ENCODE measurements around the gene UBQLN1. TPM values are rescaled to one million over a fixed set of nuclear protein-coding genes. Genes with fewer than 3 reads are reported as not detected.

The UBQLN1 gene
- total and polyA plus RNA-seq, 2 donors (not counting 3 experiments of a cell fraction or from before 2014, with no cell fraction given): 66.1 to 110 TPM

DNA sequence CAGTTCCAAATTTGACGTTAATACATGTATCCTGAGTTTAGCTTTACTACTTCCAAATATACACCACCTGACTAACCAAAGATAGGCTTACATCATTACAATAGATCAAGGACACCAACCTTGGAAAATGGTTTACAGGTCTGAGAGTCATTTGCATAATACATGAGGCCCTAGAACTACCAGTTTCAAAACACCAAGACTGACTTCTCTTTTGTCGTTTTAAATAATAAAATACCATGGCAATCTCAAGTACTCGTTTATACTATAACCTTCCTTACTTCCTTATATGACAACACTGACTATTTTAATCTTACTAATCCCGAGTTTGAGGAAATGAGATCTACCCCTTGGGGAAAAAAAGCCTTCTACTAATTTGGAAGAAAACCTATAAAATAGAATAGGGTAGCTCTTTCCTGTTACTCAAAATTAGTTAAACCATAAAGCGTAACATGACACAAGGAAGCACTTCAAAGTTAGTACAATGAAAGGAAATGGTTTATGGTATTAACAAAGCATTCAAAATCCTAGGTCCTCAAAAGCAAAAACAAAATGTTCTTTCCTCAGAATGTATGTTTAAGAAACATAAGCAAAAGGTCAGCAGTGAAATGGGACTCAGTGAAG, 42.1 kb downstream of the UBQLN1 start:
- peak overlapping the region in 1 of 3 experiments; percentile 13 for H3K4me3 ChIP-seq (replicated peaks in 1 of 3; ENCODE audit: insufficient read depth in 1 of 3, low read depth in 1 of 3, low read length in 3 of 3)
- no peaks in the 10 kb centered on the region for H3K9me1 ChIP-seq (replicated peaks; ENCODE audit: control insufficient read depth, extremely low read depth, insufficient read depth, low read length)
- H3K36me3 ChIP-seq (ENCODE audit: control insufficient read depth in 2 of 2, extremely low read depth in 1 of 2, insufficient read depth in 2 of 2, low read length in 2 of 2): peaks cover 6 to 38% of the 10 kb centered on the region in 2 experiments
- peaks cover 31% of the 10 kb centered on the region for H3K4me1 ChIP-seq (ENCODE audit: control insufficient read depth, extremely low read depth, insufficient read depth, low read length)
- H3K9ac ChIP-seq (replicated peaks; ENCODE audit: extremely low read depth, insufficient read depth, low read length): peak overlapping the region; percentile 20
- peak overlapping the region; percentile 77 for H3K4me2 ChIP-seq (ENCODE audit: insufficient read depth, low read length)
- BruUV-seq (replicated peaks): no TSS peak
- peak overlapping the region; percentile 87 for H3K27ac ChIP-seq (ENCODE audit: insufficient read depth, low read depth, low read length)
- H2AFZ ChIP-seq (ENCODE audit: low read depth, low read length): no peak overlapping the region
- CTCF ChIA-PET: interaction anchor here (0.7 to 2.6 kb wide), 11 partner anchors 9 to 467 kb away, joined by 3 to 21 read pairs (median 4); partner anchors contain the start of gene UBQLN1
- intact Hi-C loops (cut with micrococcal nuclease) (loop anchor here (1.0 kb wide), 3 partner anchors 36 to 42 kb away; partner anchors contain the start of genes IDNK and UBQLN1), dilution Hi-C loops (cut with MboI; ENCODE audit: extremely low pct_ligation_motif_present, low sequenced_read_pairs) (no loop called here)
- peaks cover 51% of the 10 kb centered on the region for H3K79me2 ChIP-seq (ENCODE audit: control insufficient read depth, insufficient read depth, low read length)
- peak; percentile 10 for TF ChIP-seq JUN (IDR thresholded peaks at IDR 0.05; ENCODE audit: borderline replicate concordance, insufficient read depth, insufficient read length, low read depth)
- no peak for TF ChIP-seq POLR2A (IDR thresholded peaks at IDR 0.05; ENCODE audit: low read depth, low read length)
- peaks cover 8% of the 10 kb centered on the region for H4K20me1 ChIP-seq (replicated peaks; ENCODE audit: control insufficient read depth, extremely low read depth, insufficient read depth, low read length)
- POLR2A ChIA-PET: interaction anchor here (0.5 to 2.6 kb wide), 5 partner anchors 10 to 51 kb away, joined by 3 to 11 read pairs (median 4); partner anchors contain the start of gene UBQLN1
- no peaks in the 10 kb centered on the region for H3K9me3 ChIP-seq (replicated peaks; ENCODE audit: control insufficient read depth, insufficient read depth, low read length)
- peak; percentile 83 for DNase-seq (ENCODE audit: low read depth, low spot score)
- H3K27me3 ChIP-seq (ENCODE audit: control insufficient read depth in 2 of 2, insufficient read depth in 2 of 2, low read length in 2 of 2): no peaks in the 10 kb centered on the region
- FAIRE-seq: peak; percentile 79

DNA sequence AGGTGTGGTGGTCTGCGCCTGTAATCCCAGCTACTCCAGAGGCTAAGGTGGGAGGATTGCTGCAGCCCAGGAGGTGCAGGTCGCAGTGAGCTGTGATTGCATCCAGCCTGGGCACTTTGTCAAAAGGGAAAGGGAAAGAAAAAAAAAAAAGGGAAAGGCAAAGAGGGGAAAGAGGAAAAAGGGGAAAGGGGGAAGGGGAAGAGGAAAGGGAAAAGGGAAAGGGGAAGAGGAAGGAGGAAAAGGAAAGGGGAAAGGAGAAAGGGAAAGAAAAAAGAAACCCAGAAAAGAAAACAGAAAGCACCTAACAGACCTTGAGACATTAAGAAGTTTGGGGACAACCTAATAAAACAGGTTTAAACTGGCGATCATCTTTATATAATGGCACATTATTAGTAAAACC, 44.8 kb downstream of the UBQLN1 start:
- H3K27ac ChIP-seq (ENCODE audit: insufficient read depth, low read depth, low read length): no peak overlapping the region
- intact Hi-C loops (cut with micrococcal nuclease): no loop called here
- dilution Hi-C loops (cut with MboI; ENCODE audit: extremely low pct_ligation_motif_present, low sequenced_read_pairs): no loop called here
- H3K9me1 ChIP-seq (replicated peaks; ENCODE audit: control insufficient read depth, extremely low read depth, insufficient read depth, low read length): no peaks in the 10 kb centered on the region
- H4K20me1 ChIP-seq (replicated peaks; ENCODE audit: control insufficient read depth, extremely low read depth, insufficient read depth, low read length): peaks cover 3% of the 10 kb centered on the region
- no peak overlapping the region for H3K4me2 ChIP-seq (ENCODE audit: insufficient read depth, low read length)
- FAIRE-seq: no peak
- H3K27me3 ChIP-seq (ENCODE audit: control insufficient read depth in 2 of 2, insufficient read depth in 2 of 2, low read length in 2 of 2): no peaks in the 10 kb centered on the region
- H3K4me3 ChIP-seq (replicated peaks in 1 of 3; ENCODE audit: insufficient read depth in 1 of 3, low read depth in 1 of 3, low read length in 3 of 3): no peak overlapping the region
- no peak overlapping the region for H3K9ac ChIP-seq (replicated peaks; ENCODE audit: extremely low read depth, insufficient read depth, low read length)
- peaks cover 11 to 47% of the 10 kb centered on the region in 2 experiments for H3K36me3 ChIP-seq (ENCODE audit: control insufficient read depth in 2 of 2, extremely low read depth in 1 of 2, insufficient read depth in 2 of 2, low read length in 2 of 2)
- ChIA-PET POLR2A (interaction anchor here (0.7 kb wide), 1 partner anchor 9 kb away, joined by 3 read pairs; no protein-coding TSS in a partner anchor), CTCF (interaction anchor here (0.8 to 2.3 kb wide), 3 partner anchors 12 to 42 kb away, joined by 7 to 11 read pairs (median 8); no protein-coding TSS in a partner anchor)
- peaks cover 31% of the 10 kb centered on the region for H3K4me1 ChIP-seq (ENCODE audit: control insufficient read depth, extremely low read depth, insufficient read depth, low read length)
- H2AFZ ChIP-seq (ENCODE audit: low read depth, low read length): no peak overlapping the region
- H3K79me2 ChIP-seq (ENCODE audit: control insufficient read depth, insufficient read depth, low read length): peaks cover 33% of the 10 kb centered on the region
- H3K9me3 ChIP-seq (replicated peaks; ENCODE audit: control insufficient read depth, insufficient read depth, low read length): no peaks in the 10 kb centered on the region
- no TSS peak for BruUV-seq (replicated peaks)
- DNase-seq (ENCODE audit: low read depth, low spot score): no peak
- no peak for TF ChIP-seq FOS (IDR thresholded peaks at IDR 0.05; ENCODE audit: borderline replicate concordance, insufficient read depth, low read length)
- no peak for TF ChIP-seq POLR2AphosphoS5 (IDR thresholded peaks at IDR 0.05; ENCODE audit: insufficient read depth, low read depth, low read length)
- no peak for TF ChIP-seq GATA2 (IDR thresholded peaks at IDR 0.05; ENCODE audit: insufficient read depth, insufficient read length, low read depth, low read length)
- TF ChIP-seq POLR2A (IDR thresholded peaks at IDR 0.05; ENCODE audit: low read depth, low read length): no peak
- TF ChIP-seq MYC (IDR thresholded peaks at IDR 0.05; ENCODE audit: low read depth, low read length): no peak
- TF ChIP-seq, protein P1, sequence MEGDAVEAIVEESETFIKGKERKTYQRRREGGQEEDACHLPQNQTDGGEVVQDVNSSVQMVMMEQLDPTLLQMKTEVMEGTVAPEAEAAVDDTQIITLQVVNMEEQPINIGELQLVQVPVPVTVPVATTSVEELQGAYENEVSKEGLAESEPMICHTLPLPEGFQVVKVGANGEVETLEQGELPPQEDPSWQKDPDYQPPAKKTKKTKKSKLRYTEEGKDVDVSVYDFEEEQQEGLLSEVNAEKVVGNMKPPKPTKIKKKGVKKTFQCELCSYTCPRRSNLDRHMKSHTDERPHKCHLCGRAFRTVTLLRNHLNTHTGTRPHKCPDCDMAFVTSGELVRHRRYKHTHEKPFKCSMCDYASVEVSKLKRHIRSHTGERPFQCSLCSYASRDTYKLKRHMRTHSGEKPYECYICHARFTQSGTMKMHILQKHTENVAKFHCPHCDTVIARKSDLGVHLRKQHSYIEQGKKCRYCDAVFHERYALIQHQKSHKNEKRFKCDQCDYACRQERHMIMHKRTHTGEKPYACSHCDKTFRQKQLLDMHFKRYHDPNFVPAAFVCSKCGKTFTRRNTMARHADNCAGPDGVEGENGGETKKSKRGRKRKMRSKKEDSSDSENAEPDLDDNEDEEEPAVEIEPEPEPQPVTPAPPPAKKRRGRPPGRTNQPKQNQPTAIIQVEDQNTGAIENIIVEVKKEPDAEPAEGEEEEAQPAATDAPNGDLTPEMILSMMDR (IDR thresholded peaks at IDR 0.05; ENCODE audit: extremely low read depth in 1 of 2, insufficient read depth in 1 of 2, low read depth in 1 of 2, low read length in 2 of 2): no peak
- TF ChIP-seq EZH2 (IDR thresholded peaks at IDR 0.05; ENCODE audit: borderline replicate concordance, low read depth, low read length, severe bottlenecking): no peak
- no peak for TF ChIP-seq JUN (IDR thresholded peaks at IDR 0.05; ENCODE audit: borderline replicate concordance, insufficient read depth, insufficient read length, low read depth)
- TF ChIP-seq, protein P2, sequence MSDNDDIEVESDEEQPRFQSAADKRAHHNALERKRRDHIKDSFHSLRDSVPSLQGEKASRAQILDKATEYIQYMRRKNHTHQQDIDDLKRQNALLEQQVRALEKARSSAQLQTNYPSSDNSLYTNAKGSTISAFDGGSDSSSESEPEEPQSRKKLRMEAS (IDR thresholded peaks at IDR 0.05; ENCODE audit: insufficient read depth, insufficient read length): no peak
